ENCODE data around the gene CLTCL1.
"Not testable (repeated sequence)": the region's sequence is repeated elsewhere in the genome, so short reads cannot be mapped to it uniquely, and the experiment has no call there.

GRCh38 chr22:19202799-19203186, 88.7 kb downstream of the CLTCL1 start:
- TF ChIP-seq, protein P1, sequence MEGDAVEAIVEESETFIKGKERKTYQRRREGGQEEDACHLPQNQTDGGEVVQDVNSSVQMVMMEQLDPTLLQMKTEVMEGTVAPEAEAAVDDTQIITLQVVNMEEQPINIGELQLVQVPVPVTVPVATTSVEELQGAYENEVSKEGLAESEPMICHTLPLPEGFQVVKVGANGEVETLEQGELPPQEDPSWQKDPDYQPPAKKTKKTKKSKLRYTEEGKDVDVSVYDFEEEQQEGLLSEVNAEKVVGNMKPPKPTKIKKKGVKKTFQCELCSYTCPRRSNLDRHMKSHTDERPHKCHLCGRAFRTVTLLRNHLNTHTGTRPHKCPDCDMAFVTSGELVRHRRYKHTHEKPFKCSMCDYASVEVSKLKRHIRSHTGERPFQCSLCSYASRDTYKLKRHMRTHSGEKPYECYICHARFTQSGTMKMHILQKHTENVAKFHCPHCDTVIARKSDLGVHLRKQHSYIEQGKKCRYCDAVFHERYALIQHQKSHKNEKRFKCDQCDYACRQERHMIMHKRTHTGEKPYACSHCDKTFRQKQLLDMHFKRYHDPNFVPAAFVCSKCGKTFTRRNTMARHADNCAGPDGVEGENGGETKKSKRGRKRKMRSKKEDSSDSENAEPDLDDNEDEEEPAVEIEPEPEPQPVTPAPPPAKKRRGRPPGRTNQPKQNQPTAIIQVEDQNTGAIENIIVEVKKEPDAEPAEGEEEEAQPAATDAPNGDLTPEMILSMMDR (IDR thresholded peaks at IDR 0.05) = not testable (repeated sequence)
- TF ChIP-seq POLR2A (IDR thresholded peaks at IDR 0.05) = not testable (repeated sequence)
